Measurements from ENCODE around the gene RGS14.
A peak's percentile ranks its signal among the peaks of the same experiment; 100 is the strongest.

Gene RGS14

GRCh38 chr5:177365845-177366527 lies 8.3 kb downstream of the RGS14 start:
- DNase-seq (ENCODE audit: low spot score), result no peak
- in situ Hi-C loops (cut with MboI; ENCODE audit: low pct_unique_long_range_greater_than_20kb, low sequenced_read_pairs, unreplicated experiment), result no loop called here
- TF ChIP-seq, protein P1, sequence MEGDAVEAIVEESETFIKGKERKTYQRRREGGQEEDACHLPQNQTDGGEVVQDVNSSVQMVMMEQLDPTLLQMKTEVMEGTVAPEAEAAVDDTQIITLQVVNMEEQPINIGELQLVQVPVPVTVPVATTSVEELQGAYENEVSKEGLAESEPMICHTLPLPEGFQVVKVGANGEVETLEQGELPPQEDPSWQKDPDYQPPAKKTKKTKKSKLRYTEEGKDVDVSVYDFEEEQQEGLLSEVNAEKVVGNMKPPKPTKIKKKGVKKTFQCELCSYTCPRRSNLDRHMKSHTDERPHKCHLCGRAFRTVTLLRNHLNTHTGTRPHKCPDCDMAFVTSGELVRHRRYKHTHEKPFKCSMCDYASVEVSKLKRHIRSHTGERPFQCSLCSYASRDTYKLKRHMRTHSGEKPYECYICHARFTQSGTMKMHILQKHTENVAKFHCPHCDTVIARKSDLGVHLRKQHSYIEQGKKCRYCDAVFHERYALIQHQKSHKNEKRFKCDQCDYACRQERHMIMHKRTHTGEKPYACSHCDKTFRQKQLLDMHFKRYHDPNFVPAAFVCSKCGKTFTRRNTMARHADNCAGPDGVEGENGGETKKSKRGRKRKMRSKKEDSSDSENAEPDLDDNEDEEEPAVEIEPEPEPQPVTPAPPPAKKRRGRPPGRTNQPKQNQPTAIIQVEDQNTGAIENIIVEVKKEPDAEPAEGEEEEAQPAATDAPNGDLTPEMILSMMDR (IDR thresholded peaks at IDR 0.05; ENCODE audit: extremely low read depth, insufficient read depth, missing control alignments), result no peak

DNA sequence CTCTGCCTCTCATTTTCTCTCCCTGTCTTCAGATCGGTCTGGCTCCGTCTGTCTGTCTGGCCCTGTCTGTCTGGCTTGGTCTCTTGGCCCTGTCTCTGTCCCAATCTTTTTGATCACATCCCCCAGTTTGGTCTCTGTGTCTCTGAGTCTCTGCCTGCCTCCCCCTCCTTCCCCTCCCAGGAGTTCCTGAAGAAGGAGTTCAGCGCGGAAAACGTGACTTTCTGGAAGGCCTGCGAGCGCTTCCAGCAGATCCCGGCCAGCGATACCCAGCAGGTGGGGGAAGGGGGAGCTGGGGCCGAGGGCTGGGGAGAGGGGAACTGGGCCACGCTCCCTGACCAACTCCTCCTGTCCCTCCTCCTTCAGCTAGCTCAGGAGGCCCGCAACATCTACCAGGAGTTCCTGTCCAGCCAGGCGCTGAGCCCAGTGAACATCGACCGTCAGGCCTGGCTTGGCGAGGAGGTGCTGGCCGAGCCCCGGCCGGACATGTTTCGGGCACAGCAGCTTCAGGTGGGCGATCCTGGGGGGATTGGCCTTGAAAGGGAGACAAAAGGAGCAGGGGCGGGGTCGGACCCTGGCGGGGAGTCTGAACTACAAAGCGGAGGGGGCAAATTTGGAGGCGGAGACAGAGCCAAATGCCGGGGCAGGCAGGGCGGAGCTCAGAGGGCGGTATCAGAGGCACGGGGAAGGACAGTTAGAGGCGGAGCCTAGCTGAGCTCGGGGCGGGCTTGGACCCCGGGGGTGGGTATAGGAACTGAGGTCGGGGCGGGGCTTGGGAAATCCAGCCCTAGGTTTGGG lies 9.0 kb downstream of the RGS14 start:
- TF ChIP-seq, protein P1 (IDR thresholded peaks at IDR 0.05; ENCODE audit: extremely low read depth, insufficient read depth, missing control alignments), result no peak
- in situ Hi-C loops (cut with MboI; ENCODE audit: low pct_unique_long_range_greater_than_20kb, low sequenced_read_pairs, unreplicated experiment), result no loop called here
- DNase-seq (ENCODE audit: low spot score), result no peak

DNA sequence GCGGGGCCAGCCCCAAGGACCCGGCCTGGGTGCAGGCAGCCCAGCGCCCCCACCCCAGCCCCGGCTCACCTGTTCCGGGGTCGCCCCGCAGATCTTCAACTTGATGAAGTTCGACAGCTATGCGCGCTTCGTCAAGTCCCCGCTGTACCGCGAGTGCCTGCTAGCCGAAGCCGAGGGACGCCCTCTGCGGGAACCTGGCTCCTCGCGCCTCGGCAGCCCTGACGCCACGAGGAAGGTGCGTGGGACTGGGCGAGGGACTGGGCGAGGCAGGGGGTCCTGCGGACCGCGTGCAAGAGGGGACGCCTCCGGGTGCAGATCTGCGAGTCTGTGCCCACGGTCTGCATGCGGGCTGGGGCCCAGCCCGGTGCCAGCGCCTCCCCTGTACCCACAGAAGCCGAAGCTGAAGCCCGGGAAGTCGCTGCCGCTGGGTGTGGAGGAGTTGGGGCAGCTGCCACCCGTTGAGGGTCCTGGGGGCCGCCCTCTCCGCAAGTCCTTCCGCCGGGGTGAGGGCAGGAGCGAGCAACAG lies 9.7 kb downstream of the RGS14 start:
- DNase-seq (ENCODE audit: low spot score), result no peak
- TF ChIP-seq, protein P1 (IDR thresholded peaks at IDR 0.05; ENCODE audit: extremely low read depth, insufficient read depth, missing control alignments), result no peak
- in situ Hi-C loops (cut with MboI; ENCODE audit: low pct_unique_long_range_greater_than_20kb, low sequenced_read_pairs, unreplicated experiment), result no loop called here

DNA sequence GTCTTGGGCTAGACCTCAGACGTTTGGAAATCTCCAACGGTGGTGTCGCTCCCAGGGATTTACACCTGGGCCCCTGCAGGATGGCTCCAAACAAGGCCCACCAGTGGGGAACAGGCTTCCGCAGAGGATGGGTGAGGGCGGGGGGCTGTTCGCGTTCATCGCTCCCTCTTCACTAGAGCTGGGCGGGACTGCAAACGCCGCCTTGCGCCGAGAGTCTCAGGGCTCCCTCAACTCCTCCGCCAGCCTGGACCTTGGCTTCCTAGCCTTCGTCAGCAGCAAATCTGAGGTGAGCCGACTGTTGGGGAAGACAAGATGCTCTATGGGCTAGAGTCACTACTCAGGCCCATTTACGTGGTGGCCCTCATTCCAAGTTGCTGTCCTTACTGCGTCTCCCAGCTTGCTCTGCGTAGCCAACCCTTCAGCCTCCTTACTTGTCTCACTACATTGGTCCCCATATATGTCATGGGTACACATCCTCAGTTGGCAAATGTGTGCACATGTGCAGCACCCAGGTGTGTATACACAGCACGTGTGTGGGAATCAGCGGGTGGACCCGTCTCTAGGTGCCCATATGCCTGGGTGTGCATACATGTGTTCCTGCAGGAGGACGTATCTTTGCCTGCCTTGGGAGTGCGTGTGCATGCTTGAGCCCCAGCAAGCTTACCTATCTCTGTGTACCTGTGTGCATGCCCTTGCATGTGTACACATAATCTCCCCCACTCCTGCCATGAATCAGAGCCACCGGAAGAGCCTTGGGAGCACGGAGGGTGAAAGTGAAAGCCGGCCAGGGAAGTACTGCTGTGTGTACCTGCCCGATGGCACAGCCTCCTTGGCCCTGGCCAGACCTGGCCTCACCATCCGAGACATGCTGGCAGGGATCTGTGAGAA lies 10.5 kb downstream of the RGS14 start:
- in situ Hi-C loops (cut with MboI; ENCODE audit: low pct_unique_long_range_greater_than_20kb, low sequenced_read_pairs, unreplicated experiment), result no loop called here
- TF ChIP-seq, protein P1 (IDR thresholded peaks at IDR 0.05; ENCODE audit: extremely low read depth, insufficient read depth, missing control alignments), result no peak
- no peak for DNase-seq (ENCODE audit: low spot score)

DNA sequence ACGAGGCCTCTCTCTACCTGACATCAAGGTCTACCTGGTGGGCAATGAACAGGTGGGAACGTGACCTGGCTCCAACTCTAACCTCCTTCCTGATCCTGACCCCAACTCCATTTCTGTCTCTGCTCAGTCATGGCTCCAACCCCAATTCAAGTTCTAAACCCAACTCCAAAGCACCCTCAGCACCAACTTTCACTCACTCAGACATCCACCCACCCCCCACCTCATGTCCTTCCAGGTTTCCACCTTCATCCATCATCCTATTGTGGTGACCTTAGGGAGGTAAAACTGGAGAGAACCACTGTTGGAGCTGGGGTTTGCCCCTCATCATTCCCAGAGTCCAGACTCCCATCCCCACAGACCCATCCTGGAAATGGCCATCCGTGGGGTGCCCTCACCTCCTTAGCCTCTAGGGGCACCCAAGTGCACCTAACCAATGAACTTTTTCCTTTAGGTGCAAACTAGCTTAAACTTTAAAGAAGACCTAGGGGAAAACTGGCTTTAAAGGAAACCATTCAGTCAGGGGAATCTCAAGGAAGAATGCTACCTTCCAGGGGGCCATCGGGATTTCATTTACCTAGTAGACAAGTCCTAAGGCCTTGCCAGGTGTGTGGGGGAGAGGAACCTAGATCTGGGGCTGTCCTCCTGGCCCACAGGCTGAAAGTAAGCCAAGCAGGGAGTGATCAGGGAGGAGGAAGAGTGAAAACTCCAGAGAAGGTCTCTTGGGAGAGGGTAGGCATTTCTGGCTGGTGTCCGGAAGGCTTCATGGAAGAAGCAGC lies 11.3 kb downstream of the RGS14 start:
- peak; percentile 77 for DNase-seq (ENCODE audit: low spot score)
- TF ChIP-seq, protein P1 (IDR thresholded peaks at IDR 0.05; ENCODE audit: extremely low read depth, insufficient read depth, missing control alignments), result peak; percentile 74
- in situ Hi-C loops (cut with MboI; ENCODE audit: low pct_unique_long_range_greater_than_20kb, low sequenced_read_pairs, unreplicated experiment), result no loop called here
